Heart left ventricle (tissue), 13 donors: ENCODE measurements around the gene CRADD.

Experiments used
- CTCF ChIP-seq, 12 donors: fragments of 200-600 bp; sonication (generic) in 4 of 12; IDR thresholded peaks; one replicate each; pipeline versions ENCODE4 v1.5.0 to v1.8.0; 2018 to 2022; ENCODE audit warnings: antibody characterized with exemption in 12 of 12, mild to moderate bottlenecking in 5 of 12
- POLR2A ChIP-seq, 2 donors: fragments of 450-650 bp; IDR thresholded peaks; one replicate each; pipeline ENCODE4 v1.6.1; 2017; ENCODE audit warnings: antibody characterized with exemption in 2 of 2, mild to moderate bottlenecking in 2 of 2, moderate library complexity in 2 of 2
- donor health status: ischemic (EF 13 %, LVEDD 7.1; RV severe dilation, severe dysfunction).
- donor health status: DM: no; HTN: yes; CAD: no.
- donor health status: DM: no; HTN: no; CAD: no.
- donor health status: ischemic (EF 25% LVEDD 6.9; RV normal size, moderate dysfunction).
- donor health status: ischemic (EF 25% LVEDD 5.7; RV mildly dilated, moderate dysfunction).
- donor health status: ischemic (EF 35%, LVEDD 5.7; RV mildly dilated, moderate dysfunction).
- donor health status: nonischemic (EF 11% LVEDD 7.7; RV severe dilation, severe dysfunction).
- donor health status: DM: yes; HTN: yes; CAD: no.
- donor health status: PGD.
- donor health status: ischemic (EF 29% LVEDD 5.4; RV normal size, mild dysfunction).
- donor health status: nonischemic (EF 23%, LVEDD 6.1; RV moderate dilation, normal function).

- TF ChIP-seq CTCF (IDR thresholded peaks at IDR 0.05) = no peak
- TF ChIP-seq POLR2A (IDR thresholded peaks at IDR 0.05) = no peak
Observed at GRCh38 chr12:93914281-93914680, 237.1 kb downstream of the CRADD start.
